Spleen (tissue), 11 donors: ENCODE measurements around the gene ST3GAL4. TPM values are rescaled to one million over a fixed set of nuclear protein-coding genes. Genes with fewer than 3 reads are reported as not detected.

ENCODE experiments used
- DNase-seq: peaks from one replicate; pipeline ENCODE4 v3.0.0-alpha.2; 2020
- H3K27ac ChIP-seq, 8 donors: fragments of 200-600 bp; sonication (generic) in 7 of 8; 1 replicate in 4 of 8; 2 replicates in 4 of 8; pipeline versions ENCODE4 v1.5.0 to v1.8.0; 2016 to 2021; ENCODE audit warnings: inconsistent platforms in 4 of 8, mild to moderate bottlenecking in 4 of 8, moderate library complexity in 1 of 8
- H3K27me3 ChIP-seq, 7 donors: fragments of 200-600 bp; sonication (generic) in 6 of 7; replicated peaks in 1 of 7; 1 replicate in 4 of 7; 2 replicates in 3 of 7; pipeline versions ENCODE4 v1.5.0 to v1.8.0; 2016 to 2021; ENCODE audit warnings: inconsistent platforms in 3 of 7, mild to moderate bottlenecking in 1 of 7
- H3K36me3 ChIP-seq, 6 donors: fragments of 200-600 bp; sonication (generic) in 5 of 6; 1 replicate in 4 of 6; 2 replicates in 2 of 6; pipeline versions ENCODE4 v1.5.0 to v1.8.0; 2016 to 2021; ENCODE audit warnings: inconsistent platforms in 2 of 6
- H3K4me1 ChIP-seq, 6 donors: fragments of 200-600 bp; sonication (generic) in 5 of 6; 1 replicate in 3 of 6; 2 replicates in 3 of 6; pipeline versions ENCODE4 v1.5.0 to v1.8.0; 2016 to 2021; ENCODE audit warnings: inconsistent platforms in 3 of 6
- H3K4me3 ChIP-seq, 8 donors: fragments of 200-600 bp; sonication (generic) in 7 of 8; 1 replicate in 4 of 8; 2 replicates in 4 of 8; pipeline versions ENCODE4 v1.5.0 to v1.8.0; 2016 to 2021; ENCODE audit warnings: inconsistent platforms in 4 of 8, mild to moderate bottlenecking in 4 of 8, moderate library complexity in 2 of 8
- H3K9me3 ChIP-seq, 8 donors: fragments of 200-600 bp; sonication (generic) in 7 of 8; 1 replicate in 4 of 8; 2 replicates in 4 of 8; pipeline versions ENCODE4 v1.5.0 to v1.8.0; 2016 to 2021; ENCODE audit warnings: inconsistent platforms in 4 of 8
- POLR2A ChIP-seq, 3 donors: fragments of 450-650 bp; IDR thresholded peaks; one replicate each; pipeline ENCODE4 v1.5.1; 2017; ENCODE audit warnings: antibody characterized with exemption in 3 of 3, mild to moderate bottlenecking in 1 of 3
- POLR2AphosphoS5 ChIP-seq, 3 donors: sonication (generic); formaldehyde crosslinking; IDR thresholded peaks; one replicate each; pipeline ENCODE4 v1.5.1; 2017; ENCODE audit warnings: antibody characterized with exemption in 3 of 3
- WGBS, 5 donors: extraction: QIAGEN DNeasy Blood & Tissue Kit in 3 of 5; methylation state at CpG; one replicate each; pipeline versions ENCODE4 v1.1.5 to v1.1.7; 2013 to 2018; 5-methylcytosine and 5-hydroxymethylcytosine counted together
- intact Hi-C: fragments of 100-400 bp; cut with DNase I; formaldehyde crosslinking; loops from one replicate; pipeline ENCODE4 v1.15.0; 2023; ENCODE audit warnings: low total_unique reads
- polyA plus RNA-seq, 3 donors: library from polyadenylated mRNA; stranded (reverse); fragments of 200-250 nt; gene quantifications; one replicate each; pipeline ENCODE4 v1.2.1, GENCODE V29; 2013
- total RNA-seq, 7 donors: library from RNA; depleted of rRNA in 3 of 7; stranded (reverse); fragments of >200 nt in 3 of 7; fragmentation: NEBNext Ultra II Directional in 4 of 7; extraction: Animal tissue kit (Norgen Biotek cat#: 25700) in 4 of 7; gene quantifications; one replicate each; pipeline versions ENCODE4 v1.1.0 to v1.2.1, GENCODE V29; 2016 to 2021
- TF ChIP-seq, protein P1 (sequence below), 11 experiments: fragments of 200-600 bp in 7 of 11; fragments of 450-650 bp in 4 of 11; sonication (generic) in 4 of 11; IDR thresholded peaks in 8 of 11; conservative IDR thresholded peaks in 3 of 11; 1 replicate in 7 of 11; 2 replicates in 4 of 11; pipeline versions ENCODE4 v1.4.0 to v1.8.0; 2016 to 2021; ENCODE audit warnings: antibody characterized with exemption in 11 of 11, inconsistent platforms in 4 of 11, mild to moderate bottlenecking in 1 of 11
- donor health status: healthy with polysubstance abuse.
- donor health status: DM: no; HTN: no; CAD: no; lungs with moderate emphysema.
- donor health status: DM: no; HTN: no; CAD: no.
- donor health status: Bipolar disorder and iron deficiency.
- donor health status: healthy.
- donor health status: DM: no; HTN: no; CAD: no.
- donor health status: DM: yes; HTN: yes; CAD: no.

ST3GAL4 gene
- total and polyA plus RNA-seq, 10 donors, result 12.8 to 102 (median 47.4) TPM

- 89 to 92% (median 90%) methylated on average over 17 of the region's 17 CpGs for WGBS, 5 donors
- H3K4me3 ChIP-seq, result no peak overlapping the region
- intact Hi-C loops, result loop anchor here (10.0 kb wide), 1 partner anchor 97 kb away; no protein-coding TSS in a partner anchor
- no peaks in the 10 kb centered on the region for H3K9me3 ChIP-seq
- H3K36me3 ChIP-seq, result peaks cover 0 to 48% (median 13%) of the 10 kb centered on the region in 6 donors
- peak; percentile 52 for DNase-seq
- H3K27me3 ChIP-seq, result no peaks in the 10 kb centered on the region
- no peak for TF ChIP-seq POLR2A (IDR thresholded peaks at IDR 0.05)
- TF ChIP-seq POLR2AphosphoS5 (IDR thresholded peaks at IDR 0.05), result no peak
- TF ChIP-seq, protein P1, sequence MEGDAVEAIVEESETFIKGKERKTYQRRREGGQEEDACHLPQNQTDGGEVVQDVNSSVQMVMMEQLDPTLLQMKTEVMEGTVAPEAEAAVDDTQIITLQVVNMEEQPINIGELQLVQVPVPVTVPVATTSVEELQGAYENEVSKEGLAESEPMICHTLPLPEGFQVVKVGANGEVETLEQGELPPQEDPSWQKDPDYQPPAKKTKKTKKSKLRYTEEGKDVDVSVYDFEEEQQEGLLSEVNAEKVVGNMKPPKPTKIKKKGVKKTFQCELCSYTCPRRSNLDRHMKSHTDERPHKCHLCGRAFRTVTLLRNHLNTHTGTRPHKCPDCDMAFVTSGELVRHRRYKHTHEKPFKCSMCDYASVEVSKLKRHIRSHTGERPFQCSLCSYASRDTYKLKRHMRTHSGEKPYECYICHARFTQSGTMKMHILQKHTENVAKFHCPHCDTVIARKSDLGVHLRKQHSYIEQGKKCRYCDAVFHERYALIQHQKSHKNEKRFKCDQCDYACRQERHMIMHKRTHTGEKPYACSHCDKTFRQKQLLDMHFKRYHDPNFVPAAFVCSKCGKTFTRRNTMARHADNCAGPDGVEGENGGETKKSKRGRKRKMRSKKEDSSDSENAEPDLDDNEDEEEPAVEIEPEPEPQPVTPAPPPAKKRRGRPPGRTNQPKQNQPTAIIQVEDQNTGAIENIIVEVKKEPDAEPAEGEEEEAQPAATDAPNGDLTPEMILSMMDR (IDR thresholded peaks at IDR 0.05 in 8 of 11, conservative IDR thresholded peaks at IDR 0.05 in 3 of 11), result no peak
- H3K27ac ChIP-seq, result peak overlapping the region in 1 of 8 donors; percentile 59
- H3K4me1 ChIP-seq, result peaks cover 0 to 49% (median 19%) of the 10 kb centered on the region in 6 donors
Measured at GRCh38 chr11:126327281-126328000, 28.0 kb upstream of the ST3GAL4 start.

DNA sequence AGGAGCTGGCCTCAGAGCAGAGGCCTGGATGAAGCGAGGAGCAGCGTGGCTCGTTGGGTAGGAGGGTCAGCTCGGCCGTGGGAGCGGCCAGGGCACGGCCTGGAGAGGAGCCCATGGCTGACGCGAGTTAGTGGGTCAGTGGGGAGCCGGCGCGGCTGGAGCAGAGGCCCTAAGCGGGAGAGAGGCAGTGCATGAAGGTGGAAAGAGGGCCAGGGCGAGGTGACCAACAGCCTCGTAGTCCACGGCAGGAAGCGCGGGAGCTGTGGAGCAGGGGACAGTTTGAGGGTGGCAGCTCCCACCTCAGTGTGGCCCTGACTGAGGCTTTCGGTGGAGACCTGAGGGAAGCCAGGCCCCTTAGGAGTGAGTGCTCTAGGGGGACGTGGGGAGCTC lies 27.5 kb upstream of the ST3GAL4 start:
- TF ChIP-seq POLR2A (IDR thresholded peaks at IDR 0.05) (no peak), POLR2AphosphoS5 (IDR thresholded peaks at IDR 0.05) (peak in 1 of 3 donors; percentile 49)
- H3K4me3 ChIP-seq, result no peak overlapping the region
- no peaks in the 10 kb centered on the region for H3K27me3 ChIP-seq
- no peaks in the 10 kb centered on the region for H3K9me3 ChIP-seq
- H3K27ac ChIP-seq, result peak overlapping the region in 2 of 8 donors; percentile 59 to 60
- WGBS, 5 donors, result 85 to 91% (median 87%) methylated on average over 20 of the region's 20 CpGs
- DNase-seq, result peak; percentile 71
- intact Hi-C loops, result loop anchor here (10.0 kb wide), 1 partner anchor 97 kb away; no protein-coding TSS in a partner anchor
- peaks cover 0 to 54% (median 13%) of the 10 kb centered on the region in 6 donors for H3K36me3 ChIP-seq
- peaks cover 0 to 54% (median 21%) of the 10 kb centered on the region in 6 donors for H3K4me1 ChIP-seq

DNA sequence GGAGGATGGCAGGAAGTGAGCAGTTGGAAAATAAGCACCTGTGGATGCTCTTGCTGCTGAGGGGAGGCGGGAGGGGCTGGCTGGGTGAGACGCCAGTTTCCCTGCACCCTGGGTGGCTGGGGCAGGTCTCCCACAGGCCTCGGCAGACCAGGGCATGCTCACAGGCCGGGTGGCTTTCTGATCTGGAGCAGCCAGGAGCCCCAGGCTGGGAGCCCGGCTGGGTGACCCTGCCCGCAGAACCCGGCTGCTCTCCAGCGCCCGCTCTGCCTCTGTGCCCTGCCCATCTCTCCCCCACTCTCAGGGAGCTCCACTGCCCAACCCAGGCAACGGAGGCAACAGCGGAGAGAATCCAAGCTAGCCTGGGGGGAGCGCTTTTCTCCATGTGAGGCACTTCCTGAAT lies 27.0 kb upstream of the ST3GAL4 start:
- intact Hi-C loops, result loop anchor here (10.0 kb wide), 1 partner anchor 96 kb away; no protein-coding TSS in a partner anchor
- Histone ChIP-seq H3K27me3 (no peaks in the 10 kb centered on the region), H3K36me3 (peaks cover 0 to 58% (median 15%) of the 10 kb centered on the region in 6 donors), H3K4me3 (no peak overlapping the region), H3K9me3 (no peaks in the 10 kb centered on the region), H3K27ac (peak overlapping the region in 2 of 8 donors; percentile 59 to 60), H3K4me1 (peaks cover 0 to 59% (median 22%) of the 10 kb centered on the region in 6 donors)
- 88 to 95% (median 94%) methylated on average over 9 to 12 of the region's 12 CpGs for WGBS, 5 donors
- TF ChIP-seq POLR2A (IDR thresholded peaks at IDR 0.05) (no peak), POLR2AphosphoS5 (IDR thresholded peaks at IDR 0.05) (no peak)
- TF ChIP-seq, protein P1 (IDR thresholded peaks at IDR 0.05 in 8 of 11, conservative IDR thresholded peaks at IDR 0.05 in 3 of 11), result no peak
- peak; percentile 68 for DNase-seq

DNA sequence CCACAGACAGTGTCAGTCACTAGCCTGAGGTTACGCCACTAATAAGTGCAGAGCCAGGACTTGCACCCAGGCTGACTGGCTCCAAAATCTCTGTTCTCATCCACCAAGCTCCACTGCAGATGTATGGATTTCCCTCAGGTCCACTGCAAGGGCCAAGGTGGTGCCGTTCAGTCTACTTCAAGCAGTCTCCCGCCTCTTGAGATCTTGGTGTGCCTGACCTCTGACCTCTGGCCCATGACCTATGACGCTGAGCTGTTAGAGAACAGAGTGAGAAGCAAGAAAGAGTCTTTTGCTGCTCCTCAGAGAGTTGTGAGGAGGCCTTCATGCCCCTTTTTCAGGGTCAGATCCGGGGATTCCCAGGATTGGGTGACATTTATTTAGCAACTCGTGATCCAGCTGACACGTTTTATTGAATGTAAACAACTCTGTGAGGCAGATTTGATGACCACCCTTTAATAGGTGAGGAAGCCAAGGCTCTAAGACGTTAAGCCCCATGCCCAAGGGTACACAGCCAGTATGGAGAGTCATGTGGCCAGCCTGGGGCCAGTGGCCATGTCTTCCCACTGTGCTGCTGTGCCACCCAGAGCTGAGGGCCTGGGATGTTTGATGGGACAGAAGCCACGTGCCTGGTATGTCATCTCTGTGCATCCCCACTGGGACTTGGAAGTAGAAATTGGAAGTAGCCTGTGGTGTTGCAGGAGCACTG lies 26.4 kb upstream of the ST3GAL4 start:
- TF ChIP-seq POLR2AphosphoS5 (IDR thresholded peaks at IDR 0.05) (no peak), POLR2A (IDR thresholded peaks at IDR 0.05) (no peak)
- TF ChIP-seq, protein P1 (IDR thresholded peaks at IDR 0.05 in 8 of 11, conservative IDR thresholded peaks at IDR 0.05 in 3 of 11), result no peak
- H3K36me3 ChIP-seq, result peaks cover 0 to 58% (median 16%) of the 10 kb centered on the region in 6 donors
- intact Hi-C loops, result loop anchor here (10.0 kb wide), 1 partner anchor 96 kb away; no protein-coding TSS in a partner anchor
- H3K4me3 ChIP-seq, result no peak overlapping the region
- H3K27ac ChIP-seq, result peak overlapping the region in 5 of 8 donors; percentile 12 to 65 (median 59)
- 77 to 86% (median 81%) methylated on average over 6 to 9 of the region's 9 CpGs for WGBS, 5 donors
- H3K4me1 ChIP-seq, result peaks cover 0 to 64% (median 22%) of the 10 kb centered on the region in 6 donors
- no peaks in the 10 kb centered on the region for H3K9me3 ChIP-seq
- DNase-seq, result peak; percentile 51
- no peaks in the 10 kb centered on the region for H3K27me3 ChIP-seq
